Right lobe of liver (tissue), 4 donors: Measurements from ENCODE around the gene AFF2.

Experiments
- CTCF ChIP-seq, 4 donors: fragments of 200-600 bp in 3 of 4; fragments of 450-650 bp in 1 of 4; IDR thresholded peaks; one replicate each; pipeline versions ENCODE4 v1.5.1 to v1.8.0; 2016 to 2022; ENCODE audit warnings: antibody characterized with exemption in 4 of 4, mild to moderate bottlenecking in 2 of 4
- POLR2A ChIP-seq: fragments of 450-650 bp; IDR thresholded peaks from one replicate; pipeline ENCODE4 v1.6.1; 2017; ENCODE audit warnings: antibody characterized with exemption, mild to moderate bottlenecking
- donor health status: DM: no; HTN: no; CAD: no.
- donor health status: DM: no; HTN: no; CAD: no.
- donor health status: DM: no; HTN: yes; CAD: no.

- TF ChIP-seq CTCF (IDR thresholded peaks at IDR 0.05), result no peak
- TF ChIP-seq POLR2A, result no peak
Observed at GRCh38 chrX:148878371-148878770, 378.0 kb downstream of the AFF2 start.
